H9 (cell line): ENCODE results near the gene CPM. TPM values are rescaled to one million over a fixed set of nuclear protein-coding genes. Genes with fewer than 3 reads are reported as not detected.

Source experiments
- DNase-seq: peaks from one replicate; pipeline ENCODE4 v3.0.0-alpha.2; 2017
- H2AFZ ChIP-seq: one replicate; pipeline ENCODE4 v1.6.1; 2013; ENCODE audit warnings: mild to moderate bottlenecking, low read length, control low read depth, moderate library complexity
- H2AK5ac ChIP-seq: 2 replicates; pipeline ENCODE4 v1.6.1; 2013; ENCODE audit warnings: low read length, control low read depth, mixed read lengths; ENCODE audit not compliant: insufficient read length
- H2BK120ac ChIP-seq: one replicate; pipeline ENCODE4 v1.6.1; 2013; ENCODE audit warnings: low read depth, mild to moderate bottlenecking, low read length, control low read depth, inconsistent platforms; ENCODE audit not compliant: poor library complexity, severe bottlenecking
- H2BK12ac ChIP-seq: 2 replicates; pipeline ENCODE4 v1.6.1; 2013; ENCODE audit warnings: low read length, control low read depth, mixed read lengths, low read depth; ENCODE audit not compliant: insufficient read length
- H2BK15ac ChIP-seq: 2 replicates; pipeline ENCODE4 v1.6.1; 2013; ENCODE audit warnings: low read depth, low read length, control low read depth
- H2BK20ac ChIP-seq: one replicate; pipeline ENCODE4 v1.6.1; 2013; ENCODE audit warnings: low read depth, mild to moderate bottlenecking, low read length, control low read depth, inconsistent platforms; ENCODE audit not compliant: poor library complexity, severe bottlenecking
- H2BK5ac ChIP-seq: 2 replicates; pipeline ENCODE4 v1.6.1; 2013; ENCODE audit warnings: low read length, control low read depth, mixed read lengths; ENCODE audit not compliant: insufficient read length
- H3K14ac ChIP-seq: 2 replicates; pipeline ENCODE4 v1.6.1; 2013; ENCODE audit warnings: low read length, control low read depth; ENCODE audit not compliant: insufficient read depth
- H3K18ac ChIP-seq: 2 replicates; pipeline ENCODE4 v1.6.1; 2013; ENCODE audit warnings: low read depth, mild to moderate bottlenecking, mixed read lengths, low read length, control low read depth; ENCODE audit not compliant: insufficient read length
- H3K23ac ChIP-seq: 2 replicates; pipeline ENCODE4 v1.6.1; 2013; ENCODE audit warnings: low read length, control low read depth, mixed read lengths, low read depth; ENCODE audit not compliant: insufficient read length
- H3K23me2 ChIP-seq: 2 replicates; pipeline ENCODE4 v1.6.1; 2013; ENCODE audit warnings: low read depth, mild to moderate bottlenecking, mixed read lengths, low read length, control low read depth; ENCODE audit not compliant: insufficient read length, poor library complexity, severe bottlenecking
- H3K27ac ChIP-seq: 2 replicates; pipeline ENCODE4 v1.5.1; 2013; ENCODE audit warnings: low read length, control low read depth, mixed read lengths, low read depth; ENCODE audit not compliant: insufficient read length
- H3K27me3 ChIP-seq: 2 replicates; pipeline ENCODE4 v1.6.1; 2013; ENCODE audit warnings: low read length, control low read depth, inconsistent platforms; ENCODE audit not compliant: insufficient read depth
- H3K4ac ChIP-seq: 2 replicates; pipeline ENCODE4 v1.6.1; 2013; ENCODE audit warnings: low read depth, mild to moderate bottlenecking, control low read depth, inconsistent platforms, low read length, moderate library complexity
- H3K4me1 ChIP-seq: 2 replicates; pipeline ENCODE4 v1.6.1; 2013; ENCODE audit warnings: low read length, control low read depth, inconsistent platforms; ENCODE audit not compliant: insufficient read depth
- H3K4me2 ChIP-seq: 2 replicates; pipeline ENCODE4 v1.6.1; 2013; ENCODE audit warnings: low read length, control low read depth, mixed read lengths; ENCODE audit not compliant: insufficient read length, insufficient read depth
- H3K56ac ChIP-seq: 2 replicates; pipeline ENCODE4 v1.6.1; 2013; ENCODE audit warnings: low read depth, mild to moderate bottlenecking, mixed read lengths, low read length, control low read depth; ENCODE audit not compliant: insufficient read length
- H3K79me1 ChIP-seq: 2 replicates; pipeline ENCODE4 v1.6.1; 2013; ENCODE audit warnings: low read depth, mild to moderate bottlenecking, moderate library complexity, low read length, control low read depth, inconsistent platforms; ENCODE audit not compliant: insufficient read depth, poor library complexity, severe bottlenecking
- H3K79me2 ChIP-seq: 2 replicates; pipeline ENCODE4 v1.6.1; 2013; ENCODE audit warnings: low read length, control low read depth, inconsistent platforms; ENCODE audit not compliant: insufficient read depth
- H3K9ac ChIP-seq: 2 replicates; pipeline ENCODE4 v1.6.1; 2013; ENCODE audit warnings: low read length, control low read depth, mixed read lengths; ENCODE audit not compliant: insufficient read length; ENCODE audit errors: extremely low read depth
- H3K9me3 ChIP-seq: one replicate; pipeline ENCODE4 v1.6.1; 2013; ENCODE audit warnings: low read depth, low read length, inconsistent platforms; ENCODE audit not compliant: control insufficient read depth
- H3T11ph ChIP-seq: one replicate; pipeline ENCODE4 v1.6.1; 2013; ENCODE audit warnings: mild to moderate bottlenecking, low read length, control low read depth, inconsistent platforms
- H4K20me1 ChIP-seq: one replicate; pipeline ENCODE4 v1.6.1; 2013; ENCODE audit not compliant: control insufficient read depth, insufficient read length, insufficient read depth
- H4K5ac ChIP-seq: 2 replicates; pipeline ENCODE4 v1.6.1; 2013; ENCODE audit warnings: low read depth, mild to moderate bottlenecking, mixed read lengths, low read length, control low read depth; ENCODE audit not compliant: insufficient read length
- H4K8ac ChIP-seq: replicated peaks from 2 replicates; pipeline ENCODE4 v1.6.1; 2013; ENCODE audit warnings: low read length, control low read depth, mixed read lengths, low read depth; ENCODE audit not compliant: insufficient read length
- H4K91ac ChIP-seq: 2 replicates; pipeline ENCODE4 v1.6.1; 2013; ENCODE audit warnings: low read depth, mild to moderate bottlenecking, moderate library complexity, mixed read lengths, low read length, control low read depth; ENCODE audit not compliant: insufficient read length
- H3K27ac Mint-ChIP-seq, 3 experiments: 2 replicates in 2 of 3; 3 replicates in 1 of 3; pipeline ENCODE4 v1.8.0; 2020 to 2021; ENCODE audit warnings: mixed read lengths in 3 of 3, mild to moderate bottlenecking in 1 of 3, moderate library complexity in 1 of 3
- H3K27me3 Mint-ChIP-seq: 2 replicates; pipeline ENCODE4 v1.8.0; 2021; ENCODE audit warnings: low read depth, mild to moderate bottlenecking, moderate library complexity, mixed read lengths
- H3K36me3 Mint-ChIP-seq, 3 experiments: 2 replicates in 2 of 3; 3 replicates in 1 of 3; pipeline ENCODE4 v1.8.0; 2020 to 2021; ENCODE audit warnings: low read depth in 3 of 3, mixed read lengths in 3 of 3; ENCODE audit not compliant: insufficient read depth in 1 of 3
- H3K4me1 Mint-ChIP-seq, 2 experiments: 2 replicates each; pipeline ENCODE4 v1.8.0; 2020; ENCODE audit warnings: mixed read lengths in 2 of 2
- H3K4me3 Mint-ChIP-seq, 2 experiments: 2 replicates in 1 of 2; 3 replicates in 1 of 2; pipeline ENCODE4 v1.8.0; 2020 to 2021; ENCODE audit warnings: mild to moderate bottlenecking in 2 of 2, mixed read lengths in 2 of 2, moderate library complexity in 1 of 2
- H3K9me3 Mint-ChIP-seq, 2 experiments: 2 replicates in 1 of 2; 3 replicates in 1 of 2; pipeline ENCODE4 v1.8.0; 2020; ENCODE audit warnings: mild to moderate bottlenecking in 2 of 2, mixed read lengths in 2 of 2, moderate library complexity in 1 of 2
- WGBS: extraction: QIAGEN DNeasy Blood & Tissue Kit; methylation state at CpG from one replicate; pipeline ENCODE4 v1.1.7; 2013; ENCODE audit warnings: missing lambda C conversion rate, low lambda C conversion rate, mixed read lengths; ENCODE audit not compliant: insufficient read length; ENCODE audit errors: extremely low coverage; 5-methylcytosine and 5-hydroxymethylcytosine counted together
- total RNA-seq: library from RNA; stranded (reverse); gene quantifications from 2 replicates; pipeline ENCODE4 v1.2.1, GENCODE V29; 2021
- TF ChIP-seq, protein P1 (sequence below): fragments of 200-600 bp; sonication (generic); conservative IDR thresholded peaks from 3 replicates; pipeline ENCODE4 v1.8.0; 2021; ENCODE audit warnings: antibody characterized with exemption, mild to moderate bottlenecking

CPM gene
- total RNA-seq, 1 experiment from 2014 or later = 1.2 TPM

DNA sequence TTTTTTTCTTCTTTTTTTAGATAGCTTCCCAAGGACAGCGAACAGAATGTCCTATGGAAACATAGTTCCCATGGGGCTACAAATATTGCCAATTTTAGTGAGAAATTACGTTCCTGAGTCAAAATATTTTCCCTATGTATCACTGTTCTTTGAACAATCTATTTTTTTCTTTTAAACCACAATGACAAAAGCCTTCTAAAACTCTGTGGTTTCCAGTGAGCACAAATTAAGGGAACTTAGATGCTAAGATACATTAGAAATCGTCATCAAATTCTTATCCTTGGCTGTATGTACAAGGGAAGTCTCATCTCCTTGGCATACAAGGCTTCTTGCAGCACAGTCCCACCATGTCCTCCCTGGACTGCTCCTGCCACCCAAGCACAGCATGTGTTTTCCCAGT lies 17.9 kb downstream of the CPM start:
- no peak overlapping the region for H3K27ac Mint-ChIP-seq
- H4K5ac ChIP-seq = no peak overlapping the region
- no peak overlapping the region for H3K56ac ChIP-seq
- H4K91ac ChIP-seq = no peak overlapping the region
- H3K4ac ChIP-seq = no peak overlapping the region
- no peak overlapping the region for H2BK12ac ChIP-seq
- H3K9me3 Mint-ChIP-seq = no peaks in the 10 kb centered on the region
- H3T11ph ChIP-seq = no peak overlapping the region
- H3K4me2 ChIP-seq = no peak overlapping the region
- no peak overlapping the region for H3K18ac ChIP-seq
- no peaks in the 10 kb centered on the region for H3K27me3 Mint-ChIP-seq
- no peaks in the 10 kb centered on the region for H4K20me1 ChIP-seq
- H2BK15ac ChIP-seq = no peak overlapping the region
- no peaks in the 10 kb centered on the region for H3K36me3 Mint-ChIP-seq
- H2BK120ac ChIP-seq = no peak overlapping the region
- H3K23me2 ChIP-seq = no peaks in the 10 kb centered on the region
- no peaks in the 10 kb centered on the region for H3K4me1 Mint-ChIP-seq
- no peak overlapping the region for H2BK5ac ChIP-seq
- no peak overlapping the region for H3K4me3 Mint-ChIP-seq
- no peaks in the 10 kb centered on the region for H3K4me1 ChIP-seq
- H3K9ac ChIP-seq = no peak overlapping the region
- no peak overlapping the region for H2AK5ac ChIP-seq
- no peaks in the 10 kb centered on the region for H3K27me3 ChIP-seq
- no peak overlapping the region for H3K27ac ChIP-seq
- H2BK20ac ChIP-seq = no peak overlapping the region
- DNase-seq = no peak
- no peaks in the 10 kb centered on the region for H3K79me2 ChIP-seq
- no peaks in the 10 kb centered on the region for H3K9me3 ChIP-seq
- H2AFZ ChIP-seq = no peak overlapping the region
- no peaks in the 10 kb centered on the region for H3K79me1 ChIP-seq
- H3K23ac ChIP-seq = no peak overlapping the region
- no peak overlapping the region for H3K14ac ChIP-seq
- TF ChIP-seq, protein P1, sequence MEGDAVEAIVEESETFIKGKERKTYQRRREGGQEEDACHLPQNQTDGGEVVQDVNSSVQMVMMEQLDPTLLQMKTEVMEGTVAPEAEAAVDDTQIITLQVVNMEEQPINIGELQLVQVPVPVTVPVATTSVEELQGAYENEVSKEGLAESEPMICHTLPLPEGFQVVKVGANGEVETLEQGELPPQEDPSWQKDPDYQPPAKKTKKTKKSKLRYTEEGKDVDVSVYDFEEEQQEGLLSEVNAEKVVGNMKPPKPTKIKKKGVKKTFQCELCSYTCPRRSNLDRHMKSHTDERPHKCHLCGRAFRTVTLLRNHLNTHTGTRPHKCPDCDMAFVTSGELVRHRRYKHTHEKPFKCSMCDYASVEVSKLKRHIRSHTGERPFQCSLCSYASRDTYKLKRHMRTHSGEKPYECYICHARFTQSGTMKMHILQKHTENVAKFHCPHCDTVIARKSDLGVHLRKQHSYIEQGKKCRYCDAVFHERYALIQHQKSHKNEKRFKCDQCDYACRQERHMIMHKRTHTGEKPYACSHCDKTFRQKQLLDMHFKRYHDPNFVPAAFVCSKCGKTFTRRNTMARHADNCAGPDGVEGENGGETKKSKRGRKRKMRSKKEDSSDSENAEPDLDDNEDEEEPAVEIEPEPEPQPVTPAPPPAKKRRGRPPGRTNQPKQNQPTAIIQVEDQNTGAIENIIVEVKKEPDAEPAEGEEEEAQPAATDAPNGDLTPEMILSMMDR = no peak
- WGBS = no CpG with 5 or more reads among the region's 3 CpGs
- H4K8ac ChIP-seq = no peak overlapping the region
